Suprapubic skin (tissue), 4 donors: ENCODE measurements around the gene CLNK.

Experiments
- CTCF ChIP-seq, 2 donors: fragments of 200-600 bp in 1 of 2; fragments of 450-650 bp in 1 of 2; sonication (generic) in 1 of 2; IDR thresholded peaks; one replicate each; pipeline ENCODE4 v1.5.1; 2016 to 2019; ENCODE audit warnings: antibody characterized with exemption in 2 of 2, mild to moderate bottlenecking in 1 of 2, moderate library complexity in 1 of 2
- EP300 ChIP-seq: sonication (generic); formaldehyde crosslinking; IDR thresholded peaks from one replicate; pipeline ENCODE4 v1.6.1; 2017; ENCODE audit warnings: antibody characterized with exemption
- POLR2A ChIP-seq, 2 donors: fragments of 450-650 bp; IDR thresholded peaks; one replicate each; pipeline ENCODE4 v1.6.1; 2017; ENCODE audit warnings: antibody characterized with exemption in 2 of 2, mild to moderate bottlenecking in 2 of 2, moderate library complexity in 2 of 2
- POLR2AphosphoS5 ChIP-seq, 3 donors: sonication (generic); formaldehyde crosslinking; IDR thresholded peaks; one replicate each; pipeline ENCODE4 v1.6.1; 2017; ENCODE audit warnings: antibody characterized with exemption in 3 of 3

GRCh38 chr4:10640561-10641201 is 43.9 kb downstream of the CLNK start:
- TF ChIP-seq POLR2AphosphoS5 (IDR thresholded peaks at IDR 0.05) (no peak), CTCF (IDR thresholded peaks at IDR 0.05) (no peak), POLR2A (IDR thresholded peaks at IDR 0.05) (no peak), EP300 (no peak)
